Thyroid gland (tissue), 4 donors: ENCODE results near the gene ZNF804B.

Experiments
- POLR2A ChIP-seq, 2 donors: fragments of 450-650 bp; IDR thresholded peaks; one replicate each; pipeline ENCODE4 v1.6.1; 2017; ENCODE audit warnings: antibody characterized with exemption in 2 of 2, mild to moderate bottlenecking in 2 of 2, moderate library complexity in 1 of 2
- TF ChIP-seq, protein P1 (sequence below), 6 experiments: fragments of 200-600 bp in 3 of 6; fragments of 450-650 bp in 3 of 6; sonication (generic) in 3 of 6; IDR thresholded peaks; one replicate each; pipeline ENCODE4 v1.5.1; 2016 to 2019; ENCODE audit warnings: antibody characterized with exemption in 6 of 6, mild to moderate bottlenecking in 2 of 6, inconsistent platforms in 1 of 6, moderate library complexity in 1 of 6

DNA sequence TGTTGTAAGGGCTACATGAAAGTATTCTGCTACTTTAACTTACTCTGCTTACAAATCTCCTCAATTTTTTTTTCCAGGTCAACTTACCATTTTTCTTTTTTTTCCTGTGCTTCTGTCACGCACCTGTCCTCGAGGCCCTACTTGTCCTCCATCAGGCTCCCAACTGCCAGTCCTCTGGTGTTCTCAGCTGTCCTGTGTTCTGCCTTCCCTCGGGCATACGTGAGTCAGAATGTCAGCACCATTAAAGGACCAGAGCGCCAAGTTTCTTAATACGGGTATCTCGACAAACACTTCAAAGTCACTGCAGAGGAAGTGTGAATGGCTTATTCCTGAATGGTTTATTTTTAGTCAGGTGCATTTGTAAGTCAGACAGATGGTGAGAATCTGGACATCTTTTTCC, 36.1 kb downstream of the ZNF804B start, which contains the start of gene TEX47:
- TF ChIP-seq POLR2A (IDR thresholded peaks at IDR 0.05), result no peak
- TF ChIP-seq, protein P1, sequence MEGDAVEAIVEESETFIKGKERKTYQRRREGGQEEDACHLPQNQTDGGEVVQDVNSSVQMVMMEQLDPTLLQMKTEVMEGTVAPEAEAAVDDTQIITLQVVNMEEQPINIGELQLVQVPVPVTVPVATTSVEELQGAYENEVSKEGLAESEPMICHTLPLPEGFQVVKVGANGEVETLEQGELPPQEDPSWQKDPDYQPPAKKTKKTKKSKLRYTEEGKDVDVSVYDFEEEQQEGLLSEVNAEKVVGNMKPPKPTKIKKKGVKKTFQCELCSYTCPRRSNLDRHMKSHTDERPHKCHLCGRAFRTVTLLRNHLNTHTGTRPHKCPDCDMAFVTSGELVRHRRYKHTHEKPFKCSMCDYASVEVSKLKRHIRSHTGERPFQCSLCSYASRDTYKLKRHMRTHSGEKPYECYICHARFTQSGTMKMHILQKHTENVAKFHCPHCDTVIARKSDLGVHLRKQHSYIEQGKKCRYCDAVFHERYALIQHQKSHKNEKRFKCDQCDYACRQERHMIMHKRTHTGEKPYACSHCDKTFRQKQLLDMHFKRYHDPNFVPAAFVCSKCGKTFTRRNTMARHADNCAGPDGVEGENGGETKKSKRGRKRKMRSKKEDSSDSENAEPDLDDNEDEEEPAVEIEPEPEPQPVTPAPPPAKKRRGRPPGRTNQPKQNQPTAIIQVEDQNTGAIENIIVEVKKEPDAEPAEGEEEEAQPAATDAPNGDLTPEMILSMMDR (IDR thresholded peaks at IDR 0.05), result no peak
